GM12892 (cell line): ENCODE data around the gene FASTKD3. TPM values are rescaled to one million over a fixed set of nuclear protein-coding genes. Genes with fewer than 3 reads are reported as not detected.
"Not testable (repeated sequence)": the region's sequence is repeated elsewhere in the genome, so short reads cannot be mapped to it uniquely, and the experiment has no call there.

Source experiments
- DNase-seq: peaks from one replicate; pipeline ENCODE4 v3.0.0; 2011; ENCODE audit not compliant: insufficient read length
- FAIRE-seq: peaks from 2 replicates; lab custom pipeline; 2011; peaks lifted over from hg19 to GRCh38; lab: Jason Lieb, UNC
- POLR2A ChIP-seq: IDR thresholded peaks from 2 replicates; pipeline ENCODE4 v1.6.1; 2011; ENCODE audit warnings: low read depth, low read length, control low read depth
- POLR2AphosphoS5 ChIP-seq: IDR thresholded peaks from 2 replicates; pipeline ENCODE4 v1.6.1; 2011; ENCODE audit warnings: low read depth, low read length, control low read depth
- TAF1 ChIP-seq: IDR thresholded peaks from 2 replicates; pipeline ENCODE4 v1.6.1; 2011; ENCODE audit warnings: low read depth, mild to moderate bottlenecking, control low read depth, low read length, borderline replicate concordance
- polyA plus RNA-seq: library from polyadenylated mRNA; unstranded; fragments of >200 nt; gene quantifications from one replicate; pipeline ENCODE4 v1.2.1, GENCODE V29; 2012; ENCODE audit warnings: missing spikeins, inconsistent platforms; ENCODE audit not compliant: missing spikeins

FASTKD3 gene
- 17.1 TPM for polyA plus RNA-seq

- TF ChIP-seq POLR2A (peak; percentile 93), POLR2AphosphoS5 (peak; percentile 85), TAF1 (no peak)
- FAIRE-seq: peak; percentile 99
These were observed at the start of gene FASTKD3, which contains the start of gene MTRR for GRCh38 chr5:7868773-7869473. Gene FASTKD3, minus strand, starts transcription at chr5:7869031. Its CDS starts 948 bp downstream, at chr5:7868083. Gene MTRR, plus strand, starts transcription at chr5:7869148. Its CDS starts 1,647 bp downstream, at chr5:7870795.

DNA sequence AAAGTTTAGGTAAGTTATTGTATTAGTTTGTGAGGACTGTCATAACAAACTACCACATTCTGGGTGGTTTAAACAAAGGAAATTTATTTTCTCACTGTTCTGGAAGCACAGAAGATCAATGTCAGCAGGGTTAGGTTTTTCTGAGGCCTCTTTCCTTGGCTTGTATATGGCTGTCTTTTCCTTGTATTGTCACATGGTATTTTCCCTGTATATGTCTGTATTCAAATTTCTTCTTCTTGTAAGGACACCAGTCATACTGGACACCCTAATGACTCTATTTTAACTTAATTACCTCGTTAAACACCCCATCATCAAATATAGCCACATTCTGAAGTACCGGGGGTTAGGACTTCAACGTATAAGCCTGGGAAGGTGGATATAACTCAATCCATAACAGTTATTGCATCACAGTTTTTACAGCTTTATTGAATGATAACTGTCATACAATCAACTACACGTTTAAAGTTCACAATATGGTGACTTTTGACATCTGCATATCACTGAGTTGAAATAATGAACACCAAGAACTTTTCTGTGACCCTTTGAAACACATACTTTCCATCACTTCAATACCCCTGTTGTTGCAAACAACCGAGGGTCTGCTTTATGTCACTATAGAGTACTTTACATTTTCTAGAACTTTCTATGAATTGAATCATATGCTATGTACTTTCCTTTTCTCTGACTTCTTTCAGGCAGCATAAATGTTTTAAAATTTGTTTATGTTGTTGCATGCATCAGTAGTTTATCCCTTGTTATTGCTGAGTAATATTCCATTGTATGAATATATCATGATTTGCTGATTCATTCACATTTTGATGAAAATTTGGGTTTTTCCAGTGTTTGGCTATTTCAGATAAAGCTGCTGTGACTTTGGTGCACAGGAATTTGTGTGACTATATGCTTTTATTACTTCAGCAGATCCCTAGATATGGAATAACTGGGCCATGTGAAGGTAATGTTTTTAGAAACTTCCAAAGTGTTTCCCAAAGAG, 48.6 kb upstream of the FASTKD3 start:
- no peak for FAIRE-seq
- TF ChIP-seq POLR2AphosphoS5: no peak
- no peak for TF ChIP-seq TAF1
- no peak for TF ChIP-seq POLR2A
- no peak for DNase-seq

More at GRCh38 chr5:7868773-7869473, at the start of gene FASTKD3, which contains the start of gene MTRR:
- peak; percentile 80 for DNase-seq

DNA sequence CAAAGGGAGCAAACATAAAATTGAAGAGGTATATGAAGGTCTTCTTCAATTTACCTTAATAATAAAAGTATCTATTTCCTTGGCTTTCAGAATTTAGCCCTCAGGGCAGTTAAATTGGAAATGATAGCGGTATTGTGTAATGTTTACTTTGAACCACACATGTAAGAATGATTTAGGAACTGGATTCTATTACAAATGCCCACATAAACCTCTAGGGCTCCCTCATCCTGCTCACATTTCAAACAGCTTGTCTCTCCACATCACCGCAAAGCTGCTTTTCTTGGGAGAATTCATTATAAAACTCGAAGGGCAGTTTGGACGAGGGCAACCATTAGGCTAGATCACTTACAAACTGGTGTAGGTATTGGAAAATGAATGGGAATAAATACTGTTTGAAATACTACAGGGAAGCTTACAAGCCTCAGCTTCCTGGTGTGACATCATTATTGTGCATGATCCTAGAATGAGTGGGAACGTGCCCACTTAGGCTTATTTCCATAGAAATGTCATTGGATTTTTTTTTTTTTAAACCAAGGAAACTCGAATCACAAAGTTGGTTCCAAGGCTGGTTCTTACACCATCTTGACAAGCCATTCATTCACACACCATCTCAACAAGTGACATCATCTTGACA, 47.5 kb upstream of the FASTKD3 start:
- DNase-seq: no peak
- TF ChIP-seq TAF1 (no peak), POLR2A (no peak), POLR2AphosphoS5 (no peak)
- no peak for FAIRE-seq

- FAIRE-seq, DNase-seq: not testable (repeated sequence)
These were observed 42.6 kb upstream of the FASTKD3 start for GRCh38 chr5:7911429-7911771.

- no peak for FAIRE-seq
- TF ChIP-seq POLR2A (no peak), POLR2AphosphoS5 (no peak), TAF1 (no peak)
- DNase-seq: no peak
These were observed 42.1 kb upstream of the FASTKD3 start for GRCh38 chr5:7910738-7911428.

DNA sequence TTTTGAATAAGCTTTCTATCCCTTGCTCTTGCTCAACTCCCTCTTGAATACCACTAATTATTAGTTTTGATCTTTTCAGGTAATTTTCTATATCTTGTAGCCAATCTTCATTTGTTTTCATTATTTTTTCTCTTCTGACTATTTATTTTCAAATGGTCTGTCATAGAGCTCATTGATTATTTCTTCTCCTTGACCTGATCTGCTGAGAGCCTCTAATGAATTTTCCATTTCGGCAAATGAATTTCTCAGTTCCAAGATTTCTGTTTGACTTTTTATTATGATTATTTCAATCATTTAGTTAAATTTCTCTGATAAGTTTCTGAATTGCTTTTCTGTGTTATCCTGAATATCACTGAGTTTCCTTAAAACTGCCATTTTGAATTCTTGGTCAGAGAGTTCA, 39.5 kb upstream of the FASTKD3 start:
- FAIRE-seq (no peak), DNase-seq (no peak)
- TF ChIP-seq TAF1 (no peak), POLR2AphosphoS5 (no peak), POLR2A (no peak)

DNA sequence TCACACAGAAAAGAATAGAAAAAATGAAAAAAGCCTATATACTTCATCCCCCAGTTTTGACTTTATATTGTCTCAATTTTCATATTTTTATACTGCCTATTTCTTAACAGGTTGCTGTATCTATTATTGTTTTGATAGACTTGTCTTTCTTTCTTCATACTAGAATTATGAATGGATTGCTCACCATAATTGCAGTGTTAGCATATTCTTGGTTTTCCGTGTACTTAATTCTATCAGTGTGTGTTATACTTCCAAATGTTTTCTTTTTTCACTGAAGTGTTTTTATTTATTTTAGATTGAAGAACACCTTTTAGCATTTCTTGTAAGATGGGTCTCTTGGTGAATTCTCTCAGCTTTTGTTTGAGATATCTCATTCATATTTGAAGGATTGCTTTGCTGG, 38.8 kb upstream of the FASTKD3 start:
- DNase-seq (no peak), FAIRE-seq (no peak)
- TF ChIP-seq POLR2A: no peak
- TF ChIP-seq TAF1: no peak
- TF ChIP-seq POLR2AphosphoS5: no peak

GRCh38 chr5:7904170-7904569, 35.3 kb upstream of the FASTKD3 start:
- no peak for TF ChIP-seq POLR2AphosphoS5
- no peak for TF ChIP-seq TAF1
- TF ChIP-seq POLR2A: no peak
- DNase-seq (no peak), FAIRE-seq (no peak)

DNA sequence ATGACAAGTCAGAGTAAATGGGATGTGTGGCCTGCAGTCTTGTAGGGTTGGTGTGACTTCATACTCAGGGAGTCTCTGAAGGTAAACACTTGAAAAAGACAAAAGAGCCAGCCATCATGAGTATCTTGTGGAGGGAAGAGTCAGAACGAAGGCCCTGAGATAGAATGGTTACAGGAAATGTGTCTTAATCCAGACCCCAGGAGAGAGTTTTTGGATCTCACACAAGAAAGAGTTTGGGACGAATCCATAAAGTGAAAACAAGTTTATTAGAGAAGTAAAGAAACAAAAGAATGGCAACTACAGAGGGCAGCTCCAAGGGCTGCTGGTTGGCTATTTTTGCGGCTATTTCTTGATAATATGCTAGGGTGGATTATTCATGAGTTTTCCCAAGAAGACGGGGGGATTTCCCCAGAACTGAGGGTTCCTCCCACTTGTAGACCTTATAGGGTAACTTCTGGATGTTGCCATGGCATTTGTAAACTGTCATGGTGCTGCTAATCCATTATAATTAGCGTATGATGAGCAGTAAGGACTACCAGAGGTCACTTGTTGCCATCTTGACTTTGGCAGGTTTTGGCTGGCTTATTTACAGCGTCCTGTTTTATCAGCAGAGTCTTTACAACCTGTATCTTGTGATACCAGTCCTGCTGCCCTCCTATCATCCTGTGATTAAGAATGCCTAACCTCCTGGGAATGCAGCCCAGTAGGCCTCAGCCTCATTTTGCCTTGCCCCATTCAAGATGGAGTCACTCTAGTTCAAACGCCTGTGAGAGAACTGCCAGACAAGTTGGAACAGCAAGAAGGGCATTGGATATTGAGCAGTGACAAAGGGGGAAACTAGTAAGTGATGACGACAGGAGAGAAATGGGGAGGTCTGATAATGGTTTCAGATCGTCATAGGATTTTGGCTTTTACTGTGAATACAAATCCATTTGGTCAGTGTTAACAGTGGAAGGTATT, 34.1 kb upstream of the FASTKD3 start:
- FAIRE-seq (peak; percentile 60), DNase-seq (no peak)
- TF ChIP-seq TAF1 (no peak), POLR2A (no peak), POLR2AphosphoS5 (no peak)

DNA sequence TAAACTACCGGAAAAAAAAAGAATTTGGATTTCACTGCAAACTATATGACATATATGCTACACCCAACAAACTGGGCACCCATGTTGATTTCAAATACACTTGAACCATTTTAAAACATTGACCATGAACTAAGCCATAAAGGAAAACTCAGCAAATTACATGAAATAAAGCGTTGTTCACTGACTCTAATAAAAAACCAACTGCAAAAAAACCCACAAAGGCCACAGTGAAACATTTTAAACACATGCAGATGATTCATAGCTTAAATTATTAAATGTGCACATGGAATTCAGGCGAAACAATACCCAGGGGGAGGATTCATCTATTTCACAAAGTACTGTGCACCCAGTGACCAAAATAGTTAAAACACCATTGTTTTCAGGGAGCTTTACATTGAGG, 33.4 kb upstream of the FASTKD3 start:
- DNase-seq: no peak
- TF ChIP-seq TAF1: no peak
- no peak for TF ChIP-seq POLR2AphosphoS5
- no peak for TF ChIP-seq POLR2A
- FAIRE-seq: no peak
